Effector memory CD4-positive, alpha-beta T cell (primary cell): ENCODE results near the gene PPP2R2B.

ENCODE experiments used
- DNase-seq, 3 donors: peaks; one replicate each; pipeline ENCODE4 v3.0.0-alpha.2; 2020
- H3K27ac ChIP-seq: 2 replicates; pipeline ENCODE4 v1.7.0; 2013; ENCODE audit warnings: mild to moderate bottlenecking, low read length, moderate library complexity; ENCODE audit not compliant: insufficient read depth, poor library complexity, severe bottlenecking
- H3K27me3 ChIP-seq: replicated peaks from 2 replicates; pipeline ENCODE4 v1.7.0; 2013; ENCODE audit warnings: mild to moderate bottlenecking, low read length; ENCODE audit not compliant: insufficient read depth, control insufficient read depth, poor library complexity, severe bottlenecking
- H3K36me3 ChIP-seq: 2 replicates; pipeline ENCODE4 v1.7.0; 2013; ENCODE audit warnings: mild to moderate bottlenecking, low read length, moderate library complexity; ENCODE audit not compliant: control insufficient read depth, insufficient read depth
- H3K4me1 ChIP-seq: 2 replicates; pipeline ENCODE4 v1.7.0; 2013; ENCODE audit warnings: low read length, mild to moderate bottlenecking; ENCODE audit not compliant: control insufficient read depth, insufficient read depth, poor library complexity, severe bottlenecking
- H3K4me3 ChIP-seq: 2 replicates; pipeline ENCODE4 v1.7.0; 2013; ENCODE audit warnings: low read length, low read depth, mild to moderate bottlenecking; ENCODE audit not compliant: insufficient read depth, poor library complexity, severe bottlenecking
- H3K9me3 ChIP-seq: 2 replicates; pipeline ENCODE4 v1.7.0; 2013; ENCODE audit warnings: mild to moderate bottlenecking, low read length, moderate library complexity; ENCODE audit not compliant: control insufficient read depth

Gene PPP2R2B

DNA sequence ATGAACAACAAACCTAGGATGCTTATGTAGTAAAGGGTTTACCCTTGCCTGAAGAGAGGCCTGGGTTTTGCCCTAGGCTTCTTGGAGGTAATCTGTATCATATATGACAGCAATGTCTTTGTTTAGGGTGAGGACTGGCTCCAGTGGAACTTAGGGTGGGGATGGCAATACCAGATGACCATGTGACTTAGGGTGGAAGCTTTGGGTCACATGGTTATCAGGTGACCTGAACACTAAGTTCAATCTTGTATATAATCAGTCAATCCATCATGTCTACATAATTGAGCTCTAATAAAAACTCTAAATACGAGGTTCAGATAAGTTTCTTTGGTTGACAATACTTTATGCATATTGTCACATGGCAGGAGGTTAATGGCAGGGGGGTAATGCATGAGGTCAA is 10.6 kb upstream of the PPP2R2B start:
- DNase-seq = no peak
- H3K27ac ChIP-seq = no peak overlapping the region
- H3K4me1 ChIP-seq = no peaks in the 10 kb centered on the region
- H3K9me3 ChIP-seq = no peaks in the 10 kb centered on the region
- H3K36me3 ChIP-seq = no peaks in the 10 kb centered on the region
- no peak overlapping the region for H3K4me3 ChIP-seq
- no peaks in the 10 kb centered on the region for H3K27me3 ChIP-seq

DNA sequence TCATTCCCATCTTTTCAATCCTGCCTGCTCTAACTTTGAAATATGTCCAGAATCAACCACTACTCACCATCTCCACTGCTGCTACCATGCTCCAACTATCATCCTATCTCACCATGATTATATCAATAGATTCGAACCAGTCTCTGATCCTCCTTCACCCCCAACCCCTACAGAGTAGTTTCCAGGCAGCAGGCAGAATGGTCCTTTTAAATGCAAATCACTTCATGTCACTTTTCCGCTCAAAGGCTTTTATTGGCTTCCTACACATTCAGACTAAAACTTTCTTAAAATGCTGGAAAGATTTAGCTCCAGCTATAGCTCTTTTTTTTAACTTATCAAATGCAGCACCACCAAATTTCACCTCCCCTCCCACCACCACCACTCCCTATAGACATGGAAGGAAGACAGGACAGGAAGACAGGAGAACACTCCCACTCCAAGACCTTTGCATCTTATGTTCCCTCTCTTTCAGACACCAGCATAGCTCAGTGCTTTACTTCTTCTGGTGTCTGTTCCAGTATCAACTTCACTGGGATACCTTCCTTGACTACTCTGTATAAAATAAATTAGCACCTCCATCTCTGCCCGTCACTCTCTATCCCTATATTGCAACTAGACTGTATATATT is 9.9 kb upstream of the PPP2R2B start:
- Histone ChIP-seq H3K9me3 (no peaks in the 10 kb centered on the region), H3K4me1 (no peaks in the 10 kb centered on the region), H3K36me3 (no peaks in the 10 kb centered on the region), H3K27ac (no peak overlapping the region), H3K27me3 (no peaks in the 10 kb centered on the region), H3K4me3 (no peak overlapping the region)
- DNase-seq = no peak

DNA sequence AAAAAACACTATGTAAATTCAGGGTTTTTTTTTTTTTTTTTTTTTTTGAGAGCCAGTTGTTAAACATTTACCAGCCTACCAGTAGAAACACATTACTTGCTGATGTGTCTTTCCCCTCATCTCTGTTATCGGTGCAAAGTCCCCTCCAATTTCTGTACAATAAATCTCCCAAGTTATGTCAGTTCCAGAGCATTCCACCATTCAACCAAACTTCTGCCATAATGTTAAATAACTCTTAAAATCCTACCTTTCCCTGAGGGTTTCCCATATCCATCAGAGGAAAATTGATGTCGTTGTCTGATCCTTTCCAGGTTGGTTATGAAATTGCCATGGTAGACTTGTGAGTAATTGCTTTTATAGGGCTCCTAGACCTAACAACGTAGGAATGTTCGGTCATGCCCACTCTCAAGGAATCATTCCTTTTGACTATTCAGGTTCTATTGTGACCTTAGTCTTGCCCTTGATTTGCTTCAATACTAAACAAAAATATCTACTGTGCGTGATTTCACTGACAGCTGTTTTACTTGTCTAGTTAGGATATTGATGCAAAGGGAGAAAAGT is 5.6 kb upstream of the PPP2R2B start:
- H3K27ac ChIP-seq = no peak overlapping the region
- H3K4me1 ChIP-seq = peaks cover 4% of the 10 kb centered on the region
- no peak for DNase-seq
- no peaks in the 10 kb centered on the region for H3K36me3 ChIP-seq
- H3K9me3 ChIP-seq = no peaks in the 10 kb centered on the region
- H3K4me3 ChIP-seq = no peak overlapping the region
- H3K27me3 ChIP-seq = no peaks in the 10 kb centered on the region

DNA sequence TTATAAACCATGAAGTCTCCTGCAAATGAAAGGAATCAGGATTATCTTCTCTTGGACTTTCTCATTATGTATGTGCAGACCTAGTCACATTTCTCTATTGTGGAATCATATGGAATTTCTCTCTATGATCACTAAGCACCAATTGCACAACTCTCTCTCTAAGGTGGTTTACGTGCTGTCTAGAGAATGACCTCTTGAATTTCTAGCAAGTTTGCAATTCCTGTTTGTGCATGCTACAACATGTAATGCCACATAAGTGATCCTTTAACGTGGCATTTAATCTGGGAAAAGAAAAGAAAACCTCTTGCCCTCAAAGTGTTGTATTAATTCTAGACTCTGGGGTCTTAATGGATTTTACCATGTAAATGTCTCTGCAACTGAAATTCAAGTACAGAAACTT is 5.0 kb upstream of the PPP2R2B start:
- H3K27ac ChIP-seq = no peak overlapping the region
- no peak overlapping the region for H3K4me3 ChIP-seq
- H3K27me3 ChIP-seq = no peaks in the 10 kb centered on the region
- H3K36me3 ChIP-seq = no peaks in the 10 kb centered on the region
- H3K9me3 ChIP-seq = no peaks in the 10 kb centered on the region
- peaks cover 6% of the 10 kb centered on the region for H3K4me1 ChIP-seq
- DNase-seq = no peak

DNA sequence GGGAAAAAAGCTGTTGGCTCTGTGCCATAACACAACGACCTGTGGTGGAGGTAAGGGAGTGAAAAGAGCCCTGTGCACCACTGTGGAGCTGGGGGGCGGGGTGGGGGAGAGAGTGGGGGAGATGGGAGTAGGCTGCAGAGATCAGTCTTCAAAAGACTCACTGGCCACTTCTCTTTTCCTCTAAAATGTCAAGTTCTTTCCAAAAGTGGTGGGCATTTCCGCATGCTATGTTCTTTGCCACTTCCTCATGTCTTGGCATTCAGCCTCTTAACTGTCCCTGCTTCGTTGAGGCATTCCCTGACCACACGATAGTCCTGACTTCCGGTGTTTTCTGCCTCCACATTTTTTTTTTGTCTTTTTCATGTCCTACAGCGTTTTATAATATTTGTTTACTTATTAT is 2.4 kb upstream of the PPP2R2B start:
- DNase-seq = no peak
- Histone ChIP-seq H3K4me1 (peaks cover 6% of the 10 kb centered on the region), H3K9me3 (no peaks in the 10 kb centered on the region), H3K27me3 (no peaks in the 10 kb centered on the region), H3K36me3 (no peaks in the 10 kb centered on the region), H3K4me3 (no peak overlapping the region), H3K27ac (no peak overlapping the region)

DNA sequence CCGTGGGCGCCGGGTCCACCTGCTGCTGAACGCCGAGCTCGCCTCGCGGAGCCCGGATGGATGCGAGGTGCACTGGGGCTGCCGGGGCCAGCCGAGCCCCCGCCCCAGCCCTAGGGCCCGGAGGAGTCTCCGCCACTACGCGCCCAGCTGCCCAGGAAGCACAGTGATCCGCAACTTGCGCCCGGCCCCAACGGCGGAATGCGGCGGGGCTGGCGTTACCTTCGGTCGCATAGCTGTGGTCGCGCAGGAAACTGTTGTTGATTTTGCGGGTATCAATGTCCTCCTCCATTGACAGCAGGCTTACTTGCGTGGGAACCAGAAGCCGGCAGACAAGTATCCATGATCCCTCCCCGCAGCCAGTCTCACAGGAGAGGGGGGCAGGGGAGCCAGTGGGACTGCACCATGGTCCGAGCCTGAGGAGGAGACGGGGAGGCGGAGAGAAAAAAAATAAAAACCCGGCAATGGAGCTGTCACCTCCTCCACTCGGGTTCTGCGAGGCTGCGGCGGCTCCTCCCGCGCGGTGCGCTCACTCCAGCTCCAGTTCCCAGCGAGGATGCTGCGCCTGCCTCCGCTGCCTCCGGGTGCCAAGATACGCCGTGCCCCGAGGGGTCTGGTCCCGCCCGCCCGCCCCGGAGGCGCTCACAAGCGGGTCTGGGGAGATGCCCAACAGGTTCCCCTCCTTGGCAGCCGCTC is 628 bp downstream of the PPP2R2B start:
- H3K4me3 ChIP-seq = peak overlapping the region; percentile 71
- H3K36me3 ChIP-seq = no peaks in the 10 kb centered on the region
- peak in 2 of 3 donors; percentile 0 to 2 for DNase-seq
- no peak overlapping the region for H3K27ac ChIP-seq
- no peaks in the 10 kb centered on the region for H3K9me3 ChIP-seq
- peaks cover 6% of the 10 kb centered on the region for H3K4me1 ChIP-seq
- H3K27me3 ChIP-seq = no peaks in the 10 kb centered on the region

DNA sequence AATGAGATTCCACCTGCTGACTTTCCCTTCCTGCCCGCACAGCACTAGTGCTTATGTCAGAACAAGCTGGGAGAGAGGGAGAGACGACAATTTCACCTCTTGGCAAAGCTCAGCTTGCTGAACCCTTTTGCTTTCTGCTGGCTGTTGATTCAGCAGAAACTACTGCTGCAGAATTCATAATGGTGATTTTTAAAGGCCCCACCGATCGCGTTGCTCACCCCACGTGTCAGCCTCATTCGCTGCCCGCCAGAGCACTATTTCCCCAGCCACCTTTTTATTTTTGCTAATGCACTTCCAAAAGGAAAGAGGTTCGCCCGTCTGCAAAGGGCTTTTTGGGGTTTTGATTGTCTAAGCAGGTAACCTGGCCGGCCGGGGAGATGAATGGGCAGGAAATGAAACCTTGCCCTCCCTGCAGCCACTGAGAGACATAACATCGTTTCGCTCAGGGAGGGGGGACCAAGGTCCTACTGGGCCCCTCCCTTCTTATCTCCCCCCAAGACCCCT is 1.3 kb downstream of the PPP2R2B start:
- Histone ChIP-seq H3K27me3 (no peaks in the 10 kb centered on the region), H3K4me3 (peak overlapping the region; percentile 71), H3K4me1 (peaks cover 6% of the 10 kb centered on the region), H3K9me3 (no peaks in the 10 kb centered on the region), H3K27ac (no peak overlapping the region), H3K36me3 (no peaks in the 10 kb centered on the region)
- no peak for DNase-seq

DNA sequence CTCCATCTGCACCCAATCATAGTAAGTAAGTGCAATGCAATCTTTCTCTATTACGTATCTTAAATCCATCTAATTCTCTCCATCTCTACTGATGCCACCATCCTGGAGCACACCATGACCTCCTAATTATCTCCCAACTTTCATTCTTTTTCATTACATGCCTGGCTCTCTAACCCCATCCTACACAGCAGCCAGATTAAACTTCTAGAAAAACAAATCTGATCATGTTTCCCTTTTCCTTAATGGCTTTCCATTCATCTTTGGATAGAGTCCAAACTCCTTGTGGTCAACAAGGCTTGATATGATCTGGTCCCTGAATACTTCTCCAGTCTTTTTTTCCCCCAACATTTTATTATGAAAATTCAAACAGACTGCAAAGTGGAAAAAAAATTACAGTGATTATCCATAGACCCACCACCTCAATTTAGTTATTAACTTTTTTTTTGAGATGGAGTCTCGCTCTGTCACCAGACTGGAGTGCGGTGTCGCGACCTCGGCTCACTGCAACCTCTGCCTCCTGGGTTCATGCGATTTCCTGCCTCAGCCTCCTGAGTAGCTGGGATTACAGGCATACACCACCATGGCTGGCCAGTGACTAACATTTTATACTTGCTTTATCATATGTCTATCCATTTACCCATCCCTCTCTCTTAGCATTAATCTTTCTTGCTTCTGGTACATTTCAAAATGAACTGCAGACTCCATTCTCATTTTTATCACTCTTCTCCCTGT is 5.2 kb downstream of the PPP2R2B start:
- H3K4me3 ChIP-seq = no peak overlapping the region
- H3K4me1 ChIP-seq = no peaks in the 10 kb centered on the region
- DNase-seq = no peak
- no peaks in the 10 kb centered on the region for H3K9me3 ChIP-seq
- no peak overlapping the region for H3K27ac ChIP-seq
- no peaks in the 10 kb centered on the region for H3K36me3 ChIP-seq
- H3K27me3 ChIP-seq = no peaks in the 10 kb centered on the region

DNA sequence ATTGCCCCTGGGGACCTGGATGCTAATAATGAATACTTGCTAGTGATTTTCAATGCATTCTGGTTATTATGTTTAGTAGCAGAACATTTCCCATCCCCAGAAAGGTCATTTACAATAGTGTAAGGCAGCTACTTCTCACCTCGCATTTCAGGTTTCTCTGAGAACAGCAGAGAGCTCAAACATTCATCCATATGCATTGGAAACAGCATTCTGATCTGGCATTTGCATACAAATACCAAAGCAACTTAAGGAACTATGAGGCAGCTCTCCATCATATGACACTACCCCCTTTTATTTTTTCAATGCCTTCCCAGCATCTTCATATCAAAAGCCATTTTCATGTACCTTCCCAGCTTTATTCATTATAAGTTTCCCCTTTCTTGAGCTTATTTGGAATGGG is 6.4 kb downstream of the PPP2R2B start:
- Histone ChIP-seq H3K9me3 (no peaks in the 10 kb centered on the region), H3K4me1 (no peaks in the 10 kb centered on the region), H3K4me3 (no peak overlapping the region), H3K27ac (no peak overlapping the region), H3K27me3 (no peaks in the 10 kb centered on the region), H3K36me3 (no peaks in the 10 kb centered on the region)
- no peak for DNase-seq
